Kidney (tissue), 14 donors: Measurements from ENCODE around the gene CCDC57. TPM values are rescaled to one million over a fixed set of nuclear protein-coding genes. Genes with fewer than 3 reads are reported as not detected.

Source experiments
- DNase-seq, 5 donors: peaks; one replicate each; pipeline ENCODE4 v3.0.0-alpha.2; 2013 to 2020
- FAIRE-seq: peaks from 2 replicates; lab custom pipeline; 2012; peaks lifted over from hg19 to GRCh38; lab: Jason Lieb, UNC
- H3K27ac ChIP-seq, 2 donors: one replicate each; pipeline ENCODE4 v1.7.0; 2013; ENCODE audit warnings: low read depth in 2 of 2, low read length in 2 of 2, inconsistent platforms in 1 of 2
- H3K27me3 ChIP-seq: one replicate; pipeline ENCODE4 v1.7.1; 2013; ENCODE audit warnings: low read length, inconsistent platforms; ENCODE audit not compliant: control insufficient read depth, insufficient read depth
- H3K36me3 ChIP-seq, 3 donors: one replicate each; pipeline versions ENCODE4 v1.7.0 to v1.7.1; 2013; ENCODE audit warnings: low read length in 3 of 3, control low read depth in 1 of 3, inconsistent platforms in 1 of 3; ENCODE audit not compliant: insufficient read depth in 3 of 3, control insufficient read depth in 2 of 3
- H3K4me1 ChIP-seq, 3 donors: one replicate each; pipeline versions ENCODE4 v1.7.0 to v1.7.1; 2013; ENCODE audit warnings: low read length in 3 of 3, inconsistent platforms in 1 of 3, low read depth in 1 of 3; ENCODE audit not compliant: control insufficient read depth in 2 of 3, insufficient read depth in 2 of 3
- H3K4me3 ChIP-seq, 3 donors: one replicate each; pipeline versions ENCODE4 v1.7.0 to v1.8.1; 2013; ENCODE audit warnings: low read length in 3 of 3, control low read depth in 1 of 3, inconsistent platforms in 1 of 3
- H3K9ac ChIP-seq, 3 donors: one replicate each; pipeline versions ENCODE4 v1.7.0 to v1.7.1; 2013; ENCODE audit warnings: low read length in 3 of 3, control low read depth in 1 of 3, inconsistent platforms in 1 of 3
- H3K9me3 ChIP-seq, 3 donors: one replicate each; pipeline versions ENCODE4 v1.7.0 to v1.7.1; 2013; ENCODE audit warnings: low read length in 3 of 3, control low read depth in 1 of 3, inconsistent platforms in 1 of 3; ENCODE audit not compliant: control insufficient read depth in 2 of 3, insufficient read depth in 1 of 3
- intact Hi-C: fragments of 100-400 bp; cut with DNase I; formaldehyde crosslinking; loops from one replicate; pipeline ENCODE4 v1.11.1; 2022
- polyA plus RNA-seq: library from polyadenylated mRNA; stranded (reverse); fragments of 350-450 nt; fragmentation: Illumina TruSeq; extraction: RNeasy Lipid Tissue Mini Kit (QIAGEN cat#74804); gene quantifications from one replicate; pipeline ENCODE4 v1.2.3, GENCODE V29; 2014; ENCODE audit warnings: low read depth, low replicate concordance; ENCODE audit not compliant: insufficient read depth
- total RNA-seq: library from RNA; stranded (reverse); fragmentation: NEBNext Ultra II Directional; extraction: Animal tissue kit (Norgen Biotek cat#: 25700); gene quantifications from one replicate; pipeline ENCODE4 v1.2.1, GENCODE V29; 2021
- TF ChIP-seq, protein P1 (sequence below): IDR thresholded peaks from 3 replicates; pipeline ENCODE4 v1.5.1; 2012; ENCODE audit warnings: mild to moderate bottlenecking, moderate library complexity, borderline replicate concordance; ENCODE audit not compliant: insufficient read depth; ENCODE audit errors: extremely low read depth
- donor health status: control.
- donor health status: control.
- donor health status: control.
- donor health status: control.
- donor health status: control.
- donor health status: DM: yes; HTN: yes; CAD: no.
- donor health status: Normal renal cell carcinoma (clear cell type).

The CCDC57 gene
- total and polyA plus RNA-seq, 2 donors from 2014 or later: 46.7 to 79.4 TPM

DNA sequence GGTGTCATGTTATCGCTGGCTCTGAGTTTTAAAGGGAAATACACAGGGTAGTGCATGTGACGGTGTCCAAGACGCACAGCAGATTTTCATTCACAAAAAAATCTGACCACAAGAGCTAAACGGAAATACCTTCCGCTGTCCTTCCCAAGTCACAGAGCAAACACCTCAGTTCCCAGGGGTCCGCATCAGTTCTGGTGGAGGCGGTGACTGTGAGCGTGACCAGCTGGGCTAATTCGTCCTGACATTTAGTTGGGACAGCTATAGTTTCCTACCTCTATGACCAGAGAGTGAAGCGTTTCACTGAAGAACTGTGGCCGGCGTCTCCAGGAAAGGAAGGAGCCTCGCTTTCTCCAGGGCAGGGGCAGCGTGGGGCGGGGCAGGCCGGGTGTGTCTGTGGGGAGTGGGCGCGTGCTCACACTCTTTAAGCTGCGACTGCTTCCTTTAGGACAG, 104.1 kb downstream of the CCDC57 start:
- Histone ChIP-seq H3K4me1 (peaks cover 0 to 34% (median 18%) of the 10 kb centered on the region in 3 donors), H3K27me3 (no peaks in the 10 kb centered on the region), H3K9ac (no peak overlapping the region), H3K36me3 (peaks cover 0 to 10% (median 2%) of the 10 kb centered on the region in 3 donors), H3K4me3 (no peak overlapping the region), H3K9me3 (no peaks in the 10 kb centered on the region), H3K27ac (no peak overlapping the region)
- intact Hi-C loops: no loop called here
- TF ChIP-seq, protein P1, sequence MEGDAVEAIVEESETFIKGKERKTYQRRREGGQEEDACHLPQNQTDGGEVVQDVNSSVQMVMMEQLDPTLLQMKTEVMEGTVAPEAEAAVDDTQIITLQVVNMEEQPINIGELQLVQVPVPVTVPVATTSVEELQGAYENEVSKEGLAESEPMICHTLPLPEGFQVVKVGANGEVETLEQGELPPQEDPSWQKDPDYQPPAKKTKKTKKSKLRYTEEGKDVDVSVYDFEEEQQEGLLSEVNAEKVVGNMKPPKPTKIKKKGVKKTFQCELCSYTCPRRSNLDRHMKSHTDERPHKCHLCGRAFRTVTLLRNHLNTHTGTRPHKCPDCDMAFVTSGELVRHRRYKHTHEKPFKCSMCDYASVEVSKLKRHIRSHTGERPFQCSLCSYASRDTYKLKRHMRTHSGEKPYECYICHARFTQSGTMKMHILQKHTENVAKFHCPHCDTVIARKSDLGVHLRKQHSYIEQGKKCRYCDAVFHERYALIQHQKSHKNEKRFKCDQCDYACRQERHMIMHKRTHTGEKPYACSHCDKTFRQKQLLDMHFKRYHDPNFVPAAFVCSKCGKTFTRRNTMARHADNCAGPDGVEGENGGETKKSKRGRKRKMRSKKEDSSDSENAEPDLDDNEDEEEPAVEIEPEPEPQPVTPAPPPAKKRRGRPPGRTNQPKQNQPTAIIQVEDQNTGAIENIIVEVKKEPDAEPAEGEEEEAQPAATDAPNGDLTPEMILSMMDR: no peak
- FAIRE-seq (no peak), DNase-seq (peak in 3 of 5 donors; percentile 42 to 62 (median 44))

DNA sequence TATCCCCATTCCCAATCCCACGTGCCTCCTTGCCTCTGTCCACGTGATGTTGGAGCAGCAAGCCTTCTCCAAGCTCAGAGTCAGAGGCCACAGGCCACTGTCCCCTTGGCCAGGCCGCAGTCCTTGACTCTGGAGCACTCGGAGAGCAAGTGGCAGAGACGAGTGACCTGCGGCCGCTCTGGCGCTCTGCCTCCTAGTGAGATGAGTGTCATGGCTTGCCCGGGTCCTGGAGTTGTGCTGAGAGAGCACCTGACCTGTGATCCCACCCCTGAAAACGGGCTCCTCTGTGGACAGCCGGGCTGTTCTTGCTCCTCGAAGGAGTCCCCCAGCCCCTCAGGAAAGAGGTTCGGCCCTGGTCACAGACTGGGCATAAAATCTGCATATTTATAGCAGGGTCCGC, 104.6 kb downstream of the CCDC57 start:
- Histone ChIP-seq H3K4me3 (no peak overlapping the region), H3K27me3 (no peaks in the 10 kb centered on the region), H3K27ac (no peak overlapping the region), H3K9me3 (no peaks in the 10 kb centered on the region), H3K9ac (no peak overlapping the region), H3K4me1 (peaks cover 0 to 34% (median 19%) of the 10 kb centered on the region in 3 donors), H3K36me3 (peaks cover 0 to 6% (median 2%) of the 10 kb centered on the region in 3 donors)
- TF ChIP-seq, protein P1: no peak
- intact Hi-C loops: no loop called here
- FAIRE-seq (no peak), DNase-seq (peak in 4 of 5 donors; percentile 7 to 86 (median 36))

DNA sequence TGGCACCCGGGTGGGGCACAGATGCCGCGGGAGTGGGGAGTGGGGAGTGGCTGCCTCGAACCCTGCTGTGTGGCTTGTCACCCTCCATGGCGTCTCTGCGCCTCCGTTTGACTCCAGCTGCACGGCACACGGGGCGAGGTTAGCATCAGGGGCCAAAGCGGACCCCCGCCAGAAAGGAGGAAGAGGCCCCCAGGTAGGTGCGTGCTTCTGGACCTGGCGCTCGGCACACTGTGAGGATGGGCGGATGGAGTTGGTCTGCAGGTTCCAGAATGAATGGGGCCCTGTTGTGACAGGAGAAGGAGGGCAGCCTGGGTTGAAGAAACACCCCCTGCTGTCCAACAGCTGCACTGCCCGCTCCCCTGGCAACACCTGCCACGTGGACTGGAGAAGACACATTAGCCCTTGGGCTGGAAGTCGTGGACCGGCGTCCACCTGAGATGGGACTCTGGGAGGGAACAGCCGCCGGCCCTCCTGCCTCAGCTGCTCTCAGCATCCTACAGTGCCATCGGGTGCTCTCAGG, 105.2 kb downstream of the CCDC57 start:
- Histone ChIP-seq H3K27me3 (no peaks in the 10 kb centered on the region), H3K36me3 (peaks cover 0 to 2% (median 0%) of the 10 kb centered on the region in 3 donors), H3K9me3 (no peaks in the 10 kb centered on the region), H3K9ac (no peak overlapping the region), H3K4me3 (no peak overlapping the region), H3K27ac (no peak overlapping the region), H3K4me1 (peaks cover 0 to 34% (median 21%) of the 10 kb centered on the region in 3 donors)
- DNase-seq (peak in 3 of 5 donors; percentile 19 to 72 (median 61)), FAIRE-seq (no peak)
- TF ChIP-seq, protein P1: no peak
- intact Hi-C loops: no loop called here
